Epidermal melanocyte (primary cell): Measurements from ENCODE around the gene MAT2A.

Experiments
- DNase-seq: peaks from one replicate; pipeline ENCODE4 v3.0.0; 2011; ENCODE audit warnings: low spot score; ENCODE audit not compliant: insufficient read length

Gene MAT2A

GRCh38 chr2:85538507-85539360, at the start of gene MAT2A:
Gene MAT2A, plus strand, starts transcription at chr2:85539168. Its CDS starts 120 bp downstream, at chr2:85539288.
- peak; percentile 70 for DNase-seq

GRCh38 chr2:85490861-85491755, 47.9 kb upstream of the MAT2A start:
- no peak for DNase-seq

GRCh38 chr2:85496436-85496835, 42.5 kb upstream of the MAT2A start:
- no peak for DNase-seq

DNA sequence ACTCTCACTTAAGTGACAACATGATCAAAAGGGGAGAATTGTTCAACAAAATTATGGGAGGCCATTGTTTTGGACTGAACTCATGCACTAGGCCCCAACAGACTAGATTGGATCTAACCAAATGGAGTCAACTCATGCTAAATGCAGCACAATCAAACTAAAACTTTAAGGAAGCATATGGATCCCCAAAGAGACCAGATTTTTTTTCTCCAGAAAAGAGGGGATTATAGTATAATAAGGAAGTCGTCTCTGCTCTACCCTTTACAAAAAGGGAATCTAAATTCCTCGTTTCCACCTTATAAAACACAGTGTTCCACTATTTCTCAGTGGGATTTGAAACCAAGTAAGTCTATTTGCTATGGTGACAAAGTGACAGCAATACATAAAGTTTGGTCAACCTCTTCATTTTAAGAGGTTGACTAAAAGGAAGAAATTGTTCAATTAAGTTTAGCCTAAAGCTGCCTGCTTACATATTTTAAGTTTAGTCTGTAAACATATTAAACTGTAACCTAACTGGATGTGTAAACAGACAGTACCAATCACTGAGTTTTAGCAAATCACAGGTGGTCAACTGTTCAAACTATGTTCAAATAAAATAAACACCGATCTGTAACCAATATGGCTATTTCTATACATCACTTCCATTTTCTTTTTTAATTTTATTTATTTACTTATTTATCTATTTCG, 40.9 kb upstream of the MAT2A start:
- DNase-seq: no peak

GRCh38 chr2:85501248-85501647, 37.7 kb upstream of the MAT2A start:
- DNase-seq: no peak

GRCh38 chr2:85502720-85503119, 36.2 kb upstream of the MAT2A start:
- no peak for DNase-seq

- no peak for DNase-seq
Measured at GRCh38 chr2:85503168-85503850, 35.7 kb upstream of the MAT2A start.

DNA sequence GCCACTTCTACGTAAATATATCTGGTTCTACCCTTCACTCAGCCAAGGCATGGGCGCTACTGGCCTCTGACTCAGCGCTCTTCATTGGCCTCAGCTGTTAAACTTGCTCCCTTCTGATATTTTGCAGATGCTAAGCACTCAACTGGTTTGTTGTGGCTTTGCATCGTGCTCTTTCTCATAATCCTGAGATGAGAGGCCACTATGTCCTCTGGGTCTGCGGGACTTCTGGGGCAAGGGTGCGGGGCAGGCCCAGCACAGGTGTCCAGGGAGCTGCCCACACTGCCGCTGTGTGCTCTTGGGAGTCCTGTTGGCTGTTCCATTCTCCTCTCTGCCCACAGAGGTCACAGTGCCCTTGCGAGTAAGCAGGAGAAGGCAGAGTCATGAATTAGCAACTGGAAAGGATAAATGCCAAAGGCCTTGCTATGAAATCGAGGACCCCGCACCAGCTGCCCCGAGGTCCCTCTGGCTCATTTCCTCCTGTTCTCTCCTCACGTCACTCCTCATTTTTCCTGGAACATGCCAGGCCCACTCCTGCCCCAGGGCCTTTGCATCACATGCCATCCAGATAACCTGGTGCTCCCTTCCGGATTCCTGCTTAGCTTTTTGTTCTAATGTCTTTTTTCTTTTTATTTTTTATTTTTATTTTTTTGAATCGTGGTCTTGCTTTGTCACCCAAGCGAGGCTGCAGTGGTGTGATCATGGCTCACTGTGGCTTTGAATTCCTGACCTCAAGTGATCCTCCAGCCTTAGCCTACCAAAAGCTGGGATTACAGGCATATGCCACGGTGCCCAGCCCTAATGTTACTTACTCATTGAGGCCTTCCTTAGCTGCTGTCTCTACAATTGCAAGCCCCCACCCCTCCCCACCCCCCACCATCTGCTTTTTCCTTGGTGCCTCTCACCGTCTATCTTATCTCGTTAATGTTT, 34.9 kb upstream of the MAT2A start:
- DNase-seq: no peak

DNA sequence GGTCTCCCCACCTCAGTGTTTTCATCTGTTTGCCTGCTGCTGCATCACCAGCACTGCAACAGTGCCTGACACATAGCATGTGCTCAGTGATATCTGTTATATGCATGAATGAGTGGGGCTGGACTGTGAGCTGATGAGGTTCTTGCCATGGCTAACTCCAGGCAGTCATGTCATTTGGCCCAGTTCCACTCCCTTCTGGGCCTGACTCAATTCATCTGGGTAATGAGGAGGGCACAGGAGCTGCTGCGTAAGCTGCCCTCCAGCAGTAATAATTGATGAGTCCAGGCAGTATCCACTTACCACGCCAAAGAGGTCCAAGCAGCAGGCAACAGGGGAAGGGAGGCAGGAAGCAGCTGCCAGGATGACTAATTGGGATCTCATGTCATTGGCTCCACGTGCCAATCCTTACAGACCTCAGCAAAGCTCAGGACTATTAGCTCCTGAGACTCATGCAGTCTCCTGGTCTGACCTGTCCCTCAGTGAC, 34.1 kb upstream of the MAT2A start:
- DNase-seq: peak; percentile 47

GRCh38 chr2:85505551-85506238, 33.3 kb upstream of the MAT2A start:
- DNase-seq: no peak

DNA sequence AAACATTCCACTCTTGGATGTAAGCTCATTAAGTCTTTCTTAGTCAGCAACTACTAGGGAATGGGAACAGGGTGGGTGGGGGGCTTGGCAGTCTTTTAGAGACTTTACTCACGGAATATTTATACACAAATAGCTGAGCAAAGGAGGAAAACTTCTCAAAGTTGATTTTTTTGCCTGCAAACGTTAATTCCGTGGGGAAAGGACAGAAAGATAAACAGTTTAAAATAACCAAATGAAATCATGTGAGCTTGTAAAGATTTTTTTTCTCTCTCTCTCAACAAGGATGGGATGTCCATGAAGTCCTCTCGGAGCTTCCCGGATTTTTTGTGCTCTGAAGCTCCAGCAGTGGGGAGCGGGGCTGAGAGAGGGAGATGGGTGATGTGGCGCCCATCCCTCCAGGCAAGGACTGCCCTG, 32.2 kb upstream of the MAT2A start:
- DNase-seq: no peak

GRCh38 chr2:85511008-85511811, 27.8 kb upstream of the MAT2A start:
- DNase-seq: no peak

- DNase-seq: no peak
Measured at GRCh38 chr2:85514323-85514722, 24.6 kb upstream of the MAT2A start.

- DNase-seq: no peak
Measured at GRCh38 chr2:85516653-85517389, 22.1 kb upstream of the MAT2A start.

DNA sequence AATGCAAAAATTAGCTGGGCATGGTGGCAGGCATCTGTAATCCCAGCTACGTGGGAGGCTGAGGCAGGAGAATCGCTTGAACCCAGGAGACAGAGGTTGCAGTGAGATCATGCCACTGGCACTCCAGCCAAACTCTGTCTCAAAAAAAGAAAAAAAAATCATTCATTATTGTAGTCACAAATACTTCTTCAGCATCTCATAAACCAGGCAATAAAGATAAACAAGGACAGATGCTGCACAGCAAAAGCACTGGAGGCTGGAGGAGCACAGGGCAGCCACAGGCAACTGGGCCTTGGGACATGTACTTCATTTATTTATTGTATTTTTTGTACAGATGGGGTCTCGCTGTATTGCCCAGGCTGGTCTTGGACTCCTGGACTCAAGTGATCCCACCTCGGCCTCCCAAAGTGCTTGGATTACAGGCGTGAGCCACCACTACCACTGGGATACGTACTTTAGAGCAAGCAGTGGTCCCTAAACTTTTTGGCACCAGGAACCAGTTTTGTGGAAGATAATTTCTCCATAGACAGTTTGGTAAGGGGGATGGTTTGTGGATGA, 16.8 kb upstream of the MAT2A start:
- no peak for DNase-seq

DNA sequence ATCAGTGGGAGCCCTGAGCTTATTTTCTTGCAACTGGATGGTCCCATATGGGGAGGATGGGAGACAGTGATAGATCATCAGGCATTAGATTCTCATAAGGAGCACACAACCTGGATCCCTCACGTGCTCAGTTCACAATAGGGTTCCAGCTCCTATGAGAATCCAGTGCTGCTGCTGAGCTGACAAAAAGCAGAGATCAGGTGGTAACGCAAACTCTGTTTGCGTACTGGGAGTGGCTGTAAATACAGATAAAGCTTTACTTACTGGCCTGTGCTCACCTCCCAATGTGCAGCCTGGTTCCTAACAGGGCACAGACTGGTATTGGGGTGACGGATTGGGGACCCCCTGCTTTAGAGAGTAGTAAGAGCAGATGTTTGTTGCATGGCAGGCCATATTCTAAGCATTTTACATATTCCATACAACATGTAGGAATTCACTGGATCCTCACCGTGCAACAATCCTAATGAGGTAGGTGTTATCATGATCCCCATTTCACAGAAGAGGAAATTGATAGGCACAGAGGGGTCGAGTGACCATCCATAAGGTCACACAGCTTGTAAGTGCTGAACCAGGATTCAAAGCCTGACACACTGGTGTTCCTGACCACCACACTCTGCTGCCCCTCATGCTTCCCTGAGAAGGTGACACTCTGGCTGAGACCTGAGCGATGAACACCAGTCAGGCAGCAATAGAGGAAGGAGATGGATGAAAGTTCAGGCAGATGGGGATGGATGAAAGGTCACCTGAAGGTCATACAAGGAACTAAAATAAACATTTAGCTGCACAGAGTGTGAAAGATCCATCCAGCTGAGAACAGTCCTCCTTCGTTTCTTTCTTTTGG, 15.7 kb upstream of the MAT2A start:
- DNase-seq: no peak
